Activated CD4-positive, alpha-beta memory T cell treated with anti-CD3 and anti-CD28 coated beads, Interleukin-2, amount 10 ng/mL, durations not matched to agents 7 days and 5 days (primary cell): Measurements from ENCODE around the gene TYW3. TPM values are rescaled to one million over a fixed set of nuclear protein-coding genes. Genes with fewer than 3 reads are reported as not detected.
"Not testable (repeated sequence)": the region's sequence is repeated elsewhere in the genome, so short reads cannot be mapped to it uniquely, and the experiment has no call there.

Source experiments
- CTCF ChIA-PET: fragments of 350-600 bp; sonication (Branson Sonifier 250); formaldehyde crosslinking; loops from one replicate; lab custom pipeline; 2021; ENCODE audit warnings: antibody characterized with exemption, inconsistent platforms; lab: Charles Lee
- POLR2A ChIA-PET: fragments of 350-600 bp; sonication (Branson Sonifier 250); formaldehyde crosslinking; loops from one replicate; lab custom pipeline; 2021; ENCODE audit warnings: antibody characterized with exemption; lab: Charles Lee
- DNase-seq: peaks from one replicate; pipeline ENCODE4 v3.0.0-alpha.2; 2020
- H3K27ac Mint-ChIP-seq: one replicate; pipeline ENCODE4 v1.8.0; 2021; ENCODE audit warnings: mild to moderate bottlenecking, mixed read lengths
- H3K27me3 Mint-ChIP-seq: one replicate; pipeline ENCODE4 v1.8.0; 2021; ENCODE audit warnings: mixed read lengths
- H3K36me3 Mint-ChIP-seq: one replicate; pipeline ENCODE4 v1.8.0; 2021; ENCODE audit warnings: low read depth, mixed read lengths
- H3K4me1 Mint-ChIP-seq: one replicate; pipeline ENCODE4 v1.8.0; 2021; ENCODE audit warnings: mixed read lengths
- H3K4me3 Mint-ChIP-seq: one replicate; pipeline ENCODE4 v1.8.0; 2021; ENCODE audit warnings: mild to moderate bottlenecking, mixed read lengths
- H3K9me3 Mint-ChIP-seq: one replicate; pipeline ENCODE4 v1.8.0; 2021; ENCODE audit warnings: mixed read lengths
- total RNA-seq, 2 experiments: library from RNA; stranded (reverse); gene quantifications; one replicate each; pipeline ENCODE4 v1.2.3, GENCODE V29; 2021

The TYW3 gene
- total RNA-seq, 2 experiments from 2014 or later: 16.0 to 16.3 TPM

DNA sequence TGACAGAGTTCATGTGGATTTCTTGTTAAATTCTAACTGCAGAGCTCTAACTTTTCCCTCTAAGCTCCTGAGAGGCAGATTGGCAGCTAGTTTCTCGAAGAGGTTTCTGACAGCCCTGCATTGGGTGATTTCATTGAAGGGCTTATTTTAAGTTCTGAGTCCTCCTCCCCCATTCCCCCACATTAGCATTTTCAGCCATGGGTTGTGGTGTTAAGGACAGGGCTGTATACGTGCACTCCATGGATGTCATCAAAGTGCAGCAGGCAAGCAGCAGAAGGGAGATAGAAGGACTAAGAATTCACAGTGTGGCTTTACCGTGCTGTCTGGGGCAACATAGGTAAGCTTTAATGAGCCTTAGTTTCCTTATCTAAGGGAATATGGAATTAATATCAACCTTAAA, 19.1 kb upstream of the TYW3 start:
- DNase-seq: no peak
- Mint-ChIP-seq H3K4me1 (no peaks in the 10 kb centered on the region), H3K4me3 (no peak overlapping the region), H3K36me3 (peaks cover 12% of the 10 kb centered on the region), H3K9me3 (no peaks in the 10 kb centered on the region), H3K27ac (no peak overlapping the region), H3K27me3 (no peaks in the 10 kb centered on the region)
- POLR2A ChIA-PET: no interaction called here
- CTCF ChIA-PET: no interaction called here

DNA sequence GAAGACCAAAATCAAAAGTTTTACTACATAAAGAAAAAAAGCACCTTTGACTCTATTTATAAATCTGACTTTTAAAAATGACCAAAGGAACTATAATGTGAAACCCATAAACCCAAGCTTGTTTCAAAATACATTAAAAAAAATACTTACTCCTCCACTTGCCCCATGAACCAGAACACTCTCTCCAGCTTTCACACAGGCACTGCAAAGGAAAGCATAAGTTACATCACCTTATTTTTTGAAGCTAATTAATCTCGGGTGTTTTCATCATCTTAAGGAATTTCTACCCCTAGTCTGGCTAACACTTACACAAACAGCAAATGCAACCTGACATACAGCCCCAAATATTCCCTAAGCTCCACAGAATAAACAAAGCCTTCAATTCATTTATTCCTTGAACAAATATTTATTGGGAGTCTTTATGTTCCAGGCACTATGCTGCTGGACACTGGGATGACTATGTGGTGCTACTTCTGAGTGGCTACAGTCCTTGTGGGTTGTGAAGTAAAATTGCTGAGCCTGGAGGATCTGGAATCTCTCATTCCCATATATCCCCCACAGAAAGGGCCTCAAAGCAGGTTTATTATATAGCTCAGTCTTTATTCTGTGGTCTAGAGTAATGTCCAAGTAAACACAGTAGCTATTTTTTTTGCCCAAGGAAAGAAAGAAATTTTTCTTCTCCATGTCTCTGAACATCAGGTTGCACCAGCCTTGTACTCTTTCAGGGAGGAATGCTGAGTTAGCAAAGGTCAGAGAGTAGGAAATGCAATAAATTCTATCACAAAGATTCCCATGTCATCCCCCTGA, 18.3 kb upstream of the TYW3 start:
- H3K4me3 Mint-ChIP-seq: no peak overlapping the region
- H3K27me3 Mint-ChIP-seq: no peaks in the 10 kb centered on the region
- no peaks in the 10 kb centered on the region for H3K9me3 Mint-ChIP-seq
- H3K4me1 Mint-ChIP-seq: no peaks in the 10 kb centered on the region
- peaks cover 11% of the 10 kb centered on the region for H3K36me3 Mint-ChIP-seq
- ChIA-PET POLR2A (no interaction called here), CTCF (no interaction called here)
- no peak overlapping the region for H3K27ac Mint-ChIP-seq
- no peak for DNase-seq

DNA sequence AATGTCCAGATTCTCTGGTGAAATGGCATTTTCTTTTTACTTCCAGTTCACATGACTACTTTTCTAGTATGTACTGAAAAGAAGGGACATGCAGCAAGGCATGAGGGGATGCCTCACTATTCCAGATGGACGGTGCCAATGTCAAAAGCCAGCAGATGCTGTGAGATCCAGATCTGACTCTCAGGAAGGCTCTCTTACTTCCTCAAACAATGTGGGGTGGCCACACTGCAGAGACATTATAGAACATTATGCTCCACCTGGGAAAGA, 17.8 kb upstream of the TYW3 start:
- Mint-ChIP-seq H3K27me3 (no peaks in the 10 kb centered on the region), H3K36me3 (peaks cover 11% of the 10 kb centered on the region), H3K9me3 (no peaks in the 10 kb centered on the region), H3K4me3 (no peak overlapping the region), H3K4me1 (no peaks in the 10 kb centered on the region), H3K27ac (no peak overlapping the region)
- ChIA-PET CTCF (no interaction called here), POLR2A (no interaction called here)
- no peak for DNase-seq

DNA sequence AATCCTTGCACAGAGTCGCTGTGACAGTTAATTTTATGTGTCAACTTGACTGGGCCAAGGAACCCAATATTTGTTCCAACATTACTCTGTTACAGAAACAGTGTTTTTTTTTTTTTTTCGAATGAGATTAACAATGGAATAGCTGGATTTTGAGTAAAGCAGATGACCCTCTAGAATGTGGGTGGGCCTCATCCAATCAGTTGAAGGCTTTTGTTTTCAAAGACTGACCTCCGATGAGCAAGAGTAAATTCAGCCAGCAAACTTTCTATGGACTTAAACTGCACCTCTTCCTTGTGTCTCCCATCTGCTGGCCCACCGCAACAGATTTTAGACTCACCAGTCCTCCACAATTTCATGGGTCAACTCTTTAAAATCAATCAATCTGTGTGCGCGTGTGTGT, 17.1 kb upstream of the TYW3 start:
- Mint-ChIP-seq H3K36me3 (peaks cover 11% of the 10 kb centered on the region), H3K4me1 (no peaks in the 10 kb centered on the region), H3K9me3 (no peaks in the 10 kb centered on the region), H3K4me3 (no peak overlapping the region), H3K27ac (no peak overlapping the region), H3K27me3 (no peaks in the 10 kb centered on the region)
- no peak for DNase-seq
- POLR2A ChIA-PET: no interaction called here
- CTCF ChIA-PET: interaction anchor here (0.6 to 2.0 kb wide), 2 partner anchors 26 to 72 kb away, joined by 4 to 5 read pairs; no protein-coding TSS in a partner anchor

DNA sequence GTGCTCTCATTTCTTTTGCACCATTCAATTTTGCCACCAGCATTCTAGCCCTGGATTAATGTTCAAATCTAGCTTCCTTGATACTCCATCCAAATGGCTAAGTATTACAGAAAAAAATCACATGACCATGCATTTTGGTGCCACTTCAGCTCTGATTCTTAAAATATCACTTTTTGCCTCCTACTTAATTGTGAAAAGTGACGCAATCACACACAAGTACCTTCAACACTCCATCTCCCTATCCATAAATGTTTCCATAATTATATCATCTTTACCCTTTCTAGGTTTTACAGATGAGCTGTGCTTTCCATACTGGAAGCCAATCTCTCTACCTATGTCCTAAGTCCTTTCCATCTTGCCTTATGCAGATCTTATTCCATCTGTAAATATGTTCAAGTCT, 16.1 kb upstream of the TYW3 start:
- no peaks in the 10 kb centered on the region for H3K27me3 Mint-ChIP-seq
- no peak for DNase-seq
- peaks cover 12% of the 10 kb centered on the region for H3K36me3 Mint-ChIP-seq
- H3K27ac Mint-ChIP-seq: no peak overlapping the region
- ChIA-PET CTCF (interaction anchor here (2.0 kb wide), 1 partner anchor 27 kb away, joined by 5 read pairs; no protein-coding TSS in a partner anchor), POLR2A (no interaction called here)
- no peaks in the 10 kb centered on the region for H3K4me1 Mint-ChIP-seq
- H3K4me3 Mint-ChIP-seq: no peak overlapping the region
- no peaks in the 10 kb centered on the region for H3K9me3 Mint-ChIP-seq

DNA sequence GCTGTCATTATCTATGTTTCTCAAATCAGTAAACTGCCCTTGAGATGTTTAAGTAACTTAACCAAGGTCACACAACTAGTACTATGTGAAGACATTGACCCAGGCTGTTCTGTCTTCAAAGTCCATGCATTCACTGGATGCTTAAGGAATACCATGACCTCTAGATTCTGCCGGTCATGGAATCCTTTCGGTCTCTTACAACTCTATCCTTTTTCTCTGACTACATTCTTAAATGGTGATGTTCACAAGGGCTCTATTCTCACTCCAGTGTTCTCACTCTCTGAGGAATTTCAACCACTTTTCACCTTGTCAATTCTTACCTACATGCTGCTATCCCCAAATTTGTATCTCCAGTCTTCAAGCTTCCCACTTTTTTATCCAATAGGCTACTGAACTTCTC, 15.3 kb upstream of the TYW3 start:
- Mint-ChIP-seq H3K27me3 (no peaks in the 10 kb centered on the region), H3K4me3 (no peak overlapping the region), H3K36me3 (peaks cover 17% of the 10 kb centered on the region), H3K4me1 (no peaks in the 10 kb centered on the region), H3K9me3 (no peaks in the 10 kb centered on the region), H3K27ac (no peak overlapping the region)
- CTCF ChIA-PET: interaction anchor here (0.9 kb wide), 1 partner anchor 8 kb away, joined by 3 read pairs; no protein-coding TSS in a partner anchor
- POLR2A ChIA-PET: interaction anchor here (1.6 kb wide), 1 partner anchor 16 kb away, joined by 5 read pairs; no protein-coding TSS in a partner anchor
- DNase-seq: no peak

DNA sequence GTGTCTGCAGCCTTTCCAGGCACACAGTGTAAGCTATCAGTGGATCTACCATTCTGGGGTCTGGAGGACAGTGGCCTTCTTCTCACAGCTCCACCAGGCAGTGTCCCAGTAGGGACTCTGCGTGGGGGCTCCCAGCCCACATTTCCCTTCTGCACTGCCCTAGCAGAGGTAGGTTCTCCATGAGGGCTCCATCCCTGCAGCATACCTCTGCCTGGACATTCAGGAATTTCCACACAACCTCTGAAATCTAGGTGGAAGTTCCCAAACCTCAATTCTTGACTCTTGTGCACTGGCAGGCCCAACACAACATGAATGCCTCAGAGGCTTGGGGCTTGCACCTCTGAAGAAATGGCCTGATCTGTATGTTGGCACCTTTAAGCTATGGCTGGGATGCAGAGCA, 6.9 kb upstream of the TYW3 start:
- H3K27ac Mint-ChIP-seq: no peak overlapping the region
- POLR2A ChIA-PET: no interaction called here
- H3K27me3 Mint-ChIP-seq: no peaks in the 10 kb centered on the region
- CTCF ChIA-PET: no interaction called here
- peaks cover 18% of the 10 kb centered on the region for H3K9me3 Mint-ChIP-seq
- H3K4me1 Mint-ChIP-seq: peaks cover 11% of the 10 kb centered on the region
- no peak overlapping the region for H3K4me3 Mint-ChIP-seq
- H3K36me3 Mint-ChIP-seq: peaks cover 45% of the 10 kb centered on the region
- no peak for DNase-seq

DNA sequence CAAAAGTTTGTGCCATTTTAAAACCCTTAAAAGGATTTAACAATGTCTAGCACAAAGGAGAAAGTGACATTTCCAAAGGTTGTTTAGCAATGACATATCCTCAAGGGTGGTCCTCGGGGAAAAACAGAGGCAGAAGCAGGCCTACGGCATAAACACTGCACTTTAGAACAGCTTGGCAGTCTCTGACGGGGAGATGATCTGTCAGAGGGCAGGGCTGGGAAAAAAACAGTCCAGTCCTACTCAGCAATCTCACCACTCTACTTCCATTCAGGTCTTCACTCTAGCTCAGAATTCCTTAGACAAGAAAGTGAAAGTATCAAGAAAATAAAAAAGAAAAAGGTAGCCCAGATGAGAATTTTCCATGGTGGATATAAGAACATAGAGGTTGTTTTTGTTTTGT, 4.2 kb upstream of the TYW3 start:
- POLR2A ChIA-PET: no interaction called here

DNA sequence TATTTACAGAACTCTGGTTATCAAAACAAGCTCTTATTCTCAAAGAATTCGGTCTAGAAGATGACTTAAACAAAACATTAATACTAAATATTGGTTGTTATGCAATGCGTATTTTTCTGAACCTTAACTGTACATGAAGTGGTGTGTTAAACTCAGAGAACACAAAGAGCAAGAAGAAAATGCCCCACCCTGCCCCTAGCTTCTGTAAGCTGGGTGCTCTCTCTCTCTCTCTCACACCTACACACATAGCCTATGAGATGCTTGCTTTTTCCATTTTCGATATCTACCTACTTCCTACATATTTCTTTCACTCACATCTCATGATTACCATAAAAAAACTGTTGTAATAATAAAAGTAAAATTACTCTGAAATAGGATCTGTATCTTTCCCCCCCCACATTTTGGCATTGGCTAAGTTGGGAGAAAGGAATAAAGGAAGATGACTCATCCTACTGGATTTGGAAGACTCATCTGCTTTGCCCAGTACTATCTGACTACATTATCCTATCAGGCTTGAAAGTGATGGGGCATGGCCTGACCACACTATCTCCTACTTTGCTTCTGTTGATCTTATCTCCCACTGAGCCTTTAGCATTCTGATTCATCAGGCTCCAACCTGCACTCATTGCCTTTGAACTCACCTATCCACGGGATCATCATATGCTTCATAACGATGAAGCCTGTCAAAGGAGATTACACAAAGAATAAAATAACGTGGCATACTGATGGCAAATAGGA, 3.0 kb upstream of the TYW3 start:
- peaks cover 18% of the 10 kb centered on the region for H3K9me3 Mint-ChIP-seq
- H3K27me3 Mint-ChIP-seq: no peaks in the 10 kb centered on the region
- DNase-seq: no peak
- POLR2A ChIA-PET: no interaction called here
- H3K36me3 Mint-ChIP-seq: peaks cover 30% of the 10 kb centered on the region
- H3K27ac Mint-ChIP-seq: no peak overlapping the region
- no peak overlapping the region for H3K4me3 Mint-ChIP-seq
- CTCF ChIA-PET: no interaction called here
- peaks cover 36% of the 10 kb centered on the region for H3K4me1 Mint-ChIP-seq

More for the DNA sequence above, 4.2 kb upstream of the TYW3 start:
- no peak overlapping the region for H3K4me3 Mint-ChIP-seq
- H3K4me1 Mint-ChIP-seq: peaks cover 24% of the 10 kb centered on the region
- H3K36me3 Mint-ChIP-seq: peaks cover 32% of the 10 kb centered on the region
- DNase-seq: no peak
- no peaks in the 10 kb centered on the region for H3K27me3 Mint-ChIP-seq
- H3K27ac Mint-ChIP-seq: no peak overlapping the region
- CTCF ChIA-PET: no interaction called here
- peaks cover 18% of the 10 kb centered on the region for H3K9me3 Mint-ChIP-seq

DNA sequence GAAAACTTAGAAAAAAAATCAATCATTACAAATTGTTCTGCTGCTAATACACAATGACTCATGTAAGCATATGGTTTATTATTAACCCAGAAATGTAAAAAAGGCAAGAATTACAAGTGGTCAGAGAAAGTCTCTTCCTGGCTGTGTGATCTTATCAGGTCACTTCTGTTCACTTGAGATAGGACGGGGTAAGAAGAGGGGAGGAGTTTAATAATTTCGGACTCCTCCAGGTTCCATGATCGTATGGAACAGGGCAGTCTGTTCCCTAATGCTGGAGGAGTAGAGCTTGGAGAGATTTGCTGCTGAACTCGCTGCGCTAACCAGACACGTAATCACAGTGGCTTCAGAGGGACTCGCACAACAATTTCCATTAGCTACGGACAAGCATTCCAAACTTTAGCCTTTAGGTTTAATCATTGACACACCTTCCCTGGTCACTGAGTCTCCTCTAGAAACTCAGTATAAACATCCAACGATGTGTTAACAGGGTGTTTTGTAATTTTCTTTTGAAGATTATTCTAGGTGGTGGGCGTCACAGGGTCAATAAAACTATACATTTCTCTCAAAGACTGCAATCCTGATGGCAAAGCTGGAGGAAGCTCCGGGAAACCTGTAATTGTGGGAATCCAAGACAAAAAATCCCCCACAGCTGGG, 1.4 kb upstream of the TYW3 start:
- ChIA-PET POLR2A (interaction anchor here (2.3 to 3.1 kb wide), 3 partner anchors 9 to 1055 kb away, joined by 9 to 11 read pairs (median 9); partner anchors contain the start of genes FPGT, LRRIQ3 and RABGGTB), CTCF (interaction anchor here (3.2 kb wide), 1 partner anchor 41 kb away, joined by 31 read pairs; no protein-coding TSS in a partner anchor)
- peaks cover 20% of the 10 kb centered on the region for H3K36me3 Mint-ChIP-seq
- no peaks in the 10 kb centered on the region for H3K27me3 Mint-ChIP-seq
- H3K9me3 Mint-ChIP-seq: peaks cover 7% of the 10 kb centered on the region
- no peak for DNase-seq
- no peak overlapping the region for H3K27ac Mint-ChIP-seq
- H3K4me1 Mint-ChIP-seq: peaks cover 44% of the 10 kb centered on the region
- peak overlapping the region; percentile 42 for H3K4me3 Mint-ChIP-seq

DNA sequence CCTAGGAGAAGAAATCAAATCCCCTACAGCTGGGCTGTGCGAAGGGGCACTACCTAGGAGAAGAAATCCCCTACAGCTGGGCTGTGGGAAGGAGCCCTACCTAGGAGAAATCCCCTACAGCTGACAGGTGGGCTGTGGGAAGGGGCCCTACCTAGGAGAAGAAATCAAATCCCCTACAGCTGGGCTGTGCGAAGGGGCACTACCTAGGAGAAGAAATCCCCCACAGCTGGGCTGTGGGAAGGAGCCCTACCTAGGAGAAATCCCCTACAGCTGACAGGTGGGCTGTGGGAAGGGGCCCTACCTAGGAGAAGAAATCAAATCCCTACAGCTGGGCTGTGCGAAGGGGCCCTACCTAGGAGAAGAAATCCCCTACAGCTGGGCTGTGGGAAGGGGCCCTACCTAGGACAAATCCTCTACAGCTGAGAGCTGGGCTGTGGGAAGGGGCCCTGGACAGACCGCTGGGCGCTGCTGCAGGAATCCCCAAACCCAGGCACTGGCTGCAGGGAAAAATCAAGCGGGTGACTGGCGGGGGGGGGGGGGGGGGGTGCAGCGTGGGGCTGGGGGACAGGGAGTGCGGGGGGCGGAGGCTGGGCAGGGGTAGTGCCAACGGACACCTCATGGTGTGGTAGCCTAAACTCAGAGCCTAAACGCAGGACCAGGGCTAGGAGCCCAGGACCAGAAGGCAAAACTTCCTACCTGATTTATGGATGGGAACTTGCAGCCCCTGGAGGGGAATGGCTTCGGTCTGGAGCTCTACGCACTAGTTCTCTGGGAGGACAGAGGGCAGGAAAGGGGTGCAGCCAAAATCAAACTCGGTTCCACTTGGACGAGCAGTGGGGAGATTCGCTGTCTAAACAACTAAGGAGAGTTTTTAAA, 643 bp upstream of the TYW3 start:
- peaks cover 19% of the 10 kb centered on the region for H3K36me3 Mint-ChIP-seq

More for the DNA sequence above, 643 bp upstream of the TYW3 start:
- Mint-ChIP-seq H3K4me3 (peak overlapping the region; percentile 92), H3K27ac (peak overlapping the region; percentile 98), H3K4me1 (peaks cover 44% of the 10 kb centered on the region)
- H3K9me3 Mint-ChIP-seq, DNase-seq, H3K27me3 Mint-ChIP-seq: not testable (repeated sequence)
- CTCF ChIA-PET: interaction anchor here (1.0 to 3.2 kb wide), 6 partner anchors 10 to 534 kb away, joined by 3 to 31 read pairs (median 5); partner anchors contain the start of genes FPGT and LRRIQ3
- POLR2A ChIA-PET: interaction anchor here (2.3 to 3.1 kb wide), 3 partner anchors 10 to 1054 kb away, joined by 9 to 11 read pairs (median 9); partner anchors contain the start of genes FPGT, LRRIQ3 and RABGGTB
